HCT116 (cell line): ENCODE data around the gene RAP1A.

Experiments used
- CBX3 ChIP-seq: IDR thresholded peaks from 2 replicates; pipeline ENCODE4 v1.6.1; 2012; ENCODE audit warnings: low read depth
- EGR1 ChIP-seq: IDR thresholded peaks from 2 replicates; pipeline ENCODE4 v1.6.1; 2012; ENCODE audit warnings: low read depth
- ELF1 ChIP-seq: IDR thresholded peaks from 2 replicates; pipeline ENCODE4 v1.6.1; 2012; ENCODE audit warnings: low read depth, borderline replicate concordance
- EZH2 ChIP-seq: fragments of 200-600 bp; sonication (generic); IDR thresholded peaks from 2 replicates; pipeline ENCODE4 v1.6.1; 2017; ENCODE audit warnings: antibody characterized with exemption, mixed run types
- POLR2A ChIP-seq: IDR thresholded peaks from 2 replicates; pipeline ENCODE4 v1.7.0; 2011; ENCODE audit warnings: borderline replicate concordance; ENCODE audit not compliant: insufficient read depth, insufficient read length; ENCODE audit errors: extremely low read depth
- RAD21 ChIP-seq: IDR thresholded peaks from 2 replicates; pipeline ENCODE4 v1.6.1; 2012; ENCODE audit warnings: low read depth, mild to moderate bottlenecking
- SIN3A ChIP-seq: IDR thresholded peaks from 2 replicates; pipeline ENCODE4 v1.6.1; 2012; ENCODE audit warnings: low read depth
- TF ChIP-seq, protein P1 (sequence below), 3 experiments: fragments of 200-600 bp in 1 of 3; sonication (generic) in 1 of 3; IDR thresholded peaks in 2 of 3; conservative IDR thresholded peaks in 1 of 3; 2 replicates each; pipeline ENCODE4 v1.5.1; 2012 to 2017; ENCODE audit warnings: low read depth in 2 of 3, low read length in 2 of 3, antibody characterized with exemption in 1 of 3, borderline replicate concordance in 1 of 3, control low read depth in 1 of 3, mild to moderate bottlenecking in 1 of 3, mixed read lengths in 1 of 3, mixed run types in 1 of 3, moderate library complexity in 1 of 3; ENCODE audit not compliant: insufficient read depth in 1 of 3
- TF ChIP-seq, protein P2 (sequence below): IDR thresholded peaks from 2 replicates; pipeline ENCODE4 v1.6.1; 2012
- TF ChIP-seq, protein P3 (sequence below): IDR thresholded peaks from 2 replicates; pipeline ENCODE4 v1.6.1; 2012
- TF ChIP-seq, protein P4 (sequence below): IDR thresholded peaks from 2 replicates; pipeline ENCODE4 v1.6.1; 2012; ENCODE audit warnings: low read depth

DNA sequence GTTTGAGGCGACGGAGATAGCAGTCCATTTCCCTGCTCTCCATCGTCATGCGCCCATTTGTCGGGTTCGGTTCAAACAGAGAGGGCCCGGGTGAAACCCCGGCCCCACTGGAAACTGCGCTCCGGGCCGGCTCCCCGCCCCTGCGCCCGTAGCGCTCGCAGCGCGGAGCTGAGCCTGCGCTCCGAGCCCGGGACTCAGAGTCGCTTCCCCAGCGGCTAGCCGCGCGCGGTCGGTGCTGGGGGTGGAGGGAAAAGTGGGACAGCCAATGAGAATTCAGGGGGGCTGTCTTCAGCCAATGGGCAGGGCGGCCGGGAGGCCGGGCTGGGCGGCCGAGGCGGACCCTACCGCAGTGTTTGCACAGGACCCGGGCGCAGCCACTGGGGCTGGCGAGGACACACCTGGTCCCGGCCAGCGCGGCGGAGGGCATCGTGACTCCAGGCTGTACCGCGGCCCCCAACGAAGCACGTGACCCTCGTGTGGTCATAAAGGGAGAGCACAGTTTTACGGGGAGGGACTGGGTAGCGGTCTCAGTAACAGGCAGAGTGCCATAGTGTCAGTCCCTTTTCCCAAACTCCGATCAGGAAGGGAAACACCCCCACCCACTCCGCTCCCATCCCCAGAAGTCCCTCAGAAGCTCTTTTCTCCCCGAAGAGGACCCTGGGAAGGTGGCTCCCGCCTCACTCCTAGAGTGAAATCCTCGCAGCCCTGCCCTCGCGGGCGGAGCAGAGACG, 119.8 kb downstream of the RAP1A start, which contains the start of gene INKA2:
- TF ChIP-seq, protein P1, sequence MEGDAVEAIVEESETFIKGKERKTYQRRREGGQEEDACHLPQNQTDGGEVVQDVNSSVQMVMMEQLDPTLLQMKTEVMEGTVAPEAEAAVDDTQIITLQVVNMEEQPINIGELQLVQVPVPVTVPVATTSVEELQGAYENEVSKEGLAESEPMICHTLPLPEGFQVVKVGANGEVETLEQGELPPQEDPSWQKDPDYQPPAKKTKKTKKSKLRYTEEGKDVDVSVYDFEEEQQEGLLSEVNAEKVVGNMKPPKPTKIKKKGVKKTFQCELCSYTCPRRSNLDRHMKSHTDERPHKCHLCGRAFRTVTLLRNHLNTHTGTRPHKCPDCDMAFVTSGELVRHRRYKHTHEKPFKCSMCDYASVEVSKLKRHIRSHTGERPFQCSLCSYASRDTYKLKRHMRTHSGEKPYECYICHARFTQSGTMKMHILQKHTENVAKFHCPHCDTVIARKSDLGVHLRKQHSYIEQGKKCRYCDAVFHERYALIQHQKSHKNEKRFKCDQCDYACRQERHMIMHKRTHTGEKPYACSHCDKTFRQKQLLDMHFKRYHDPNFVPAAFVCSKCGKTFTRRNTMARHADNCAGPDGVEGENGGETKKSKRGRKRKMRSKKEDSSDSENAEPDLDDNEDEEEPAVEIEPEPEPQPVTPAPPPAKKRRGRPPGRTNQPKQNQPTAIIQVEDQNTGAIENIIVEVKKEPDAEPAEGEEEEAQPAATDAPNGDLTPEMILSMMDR (IDR thresholded peaks at IDR 0.05 in 2 of 3, conservative IDR thresholded peaks at IDR 0.05 in 1 of 3; ENCODE audit: borderline replicate concordance in 1 of 3, insufficient read depth in 1 of 3, low read depth in 2 of 3, low read length in 2 of 3), result no peak
- TF ChIP-seq EZH2 (no peak), ELF1 (no peak), CBX3 (peak; percentile 72; the same call in 1 of the 2 replicates), SIN3A (peak; percentile 77), POLR2A (peak; percentile 63), RAD21 (no peak), EGR1 (0 out of 2 replicates have a peak, but pooled peaks have one; percentile 9)
- TF ChIP-seq, protein P2, sequence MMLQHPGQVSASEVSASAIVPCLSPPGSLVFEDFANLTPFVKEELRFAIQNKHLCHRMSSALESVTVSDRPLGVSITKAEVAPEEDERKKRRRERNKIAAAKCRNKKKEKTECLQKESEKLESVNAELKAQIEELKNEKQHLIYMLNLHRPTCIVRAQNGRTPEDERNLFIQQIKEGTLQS, result no peak
- TF ChIP-seq, protein P3, sequence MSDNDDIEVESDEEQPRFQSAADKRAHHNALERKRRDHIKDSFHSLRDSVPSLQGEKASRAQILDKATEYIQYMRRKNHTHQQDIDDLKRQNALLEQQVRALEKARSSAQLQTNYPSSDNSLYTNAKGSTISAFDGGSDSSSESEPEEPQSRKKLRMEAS, result peak; percentile 89
- TF ChIP-seq, protein P4, sequence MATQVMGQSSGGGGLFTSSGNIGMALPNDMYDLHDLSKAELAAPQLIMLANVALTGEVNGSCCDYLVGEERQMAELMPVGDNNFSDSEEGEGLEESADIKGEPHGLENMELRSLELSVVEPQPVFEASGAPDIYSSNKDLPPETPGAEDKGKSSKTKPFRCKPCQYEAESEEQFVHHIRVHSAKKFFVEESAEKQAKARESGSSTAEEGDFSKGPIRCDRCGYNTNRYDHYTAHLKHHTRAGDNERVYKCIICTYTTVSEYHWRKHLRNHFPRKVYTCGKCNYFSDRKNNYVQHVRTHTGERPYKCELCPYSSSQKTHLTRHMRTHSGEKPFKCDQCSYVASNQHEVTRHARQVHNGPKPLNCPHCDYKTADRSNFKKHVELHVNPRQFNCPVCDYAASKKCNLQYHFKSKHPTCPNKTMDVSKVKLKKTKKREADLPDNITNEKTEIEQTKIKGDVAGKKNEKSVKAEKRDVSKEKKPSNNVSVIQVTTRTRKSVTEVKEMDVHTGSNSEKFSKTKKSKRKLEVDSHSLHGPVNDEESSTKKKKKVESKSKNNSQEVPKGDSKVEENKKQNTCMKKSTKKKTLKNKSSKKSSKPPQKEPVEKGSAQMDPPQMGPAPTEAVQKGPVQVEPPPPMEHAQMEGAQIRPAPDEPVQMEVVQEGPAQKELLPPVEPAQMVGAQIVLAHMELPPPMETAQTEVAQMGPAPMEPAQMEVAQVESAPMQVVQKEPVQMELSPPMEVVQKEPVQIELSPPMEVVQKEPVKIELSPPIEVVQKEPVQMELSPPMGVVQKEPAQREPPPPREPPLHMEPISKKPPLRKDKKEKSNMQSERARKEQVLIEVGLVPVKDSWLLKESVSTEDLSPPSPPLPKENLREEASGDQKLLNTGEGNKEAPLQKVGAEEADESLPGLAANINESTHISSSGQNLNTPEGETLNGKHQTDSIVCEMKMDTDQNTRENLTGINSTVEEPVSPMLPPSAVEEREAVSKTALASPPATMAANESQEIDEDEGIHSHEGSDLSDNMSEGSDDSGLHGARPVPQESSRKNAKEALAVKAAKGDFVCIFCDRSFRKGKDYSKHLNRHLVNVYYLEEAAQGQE, result no peak
